Neural cell (in vitro differentiated cells): Measurements from ENCODE around the gene EEF1AKMT4. TPM values are rescaled to one million over a fixed set of nuclear protein-coding genes. Genes with fewer than 3 reads are reported as not detected.

ENCODE experiments used
- H2AFZ ChIP-seq: fragments of 200-600, 300-800 bp; sonication (generic), shearing (Covaris generic); 2 replicates; pipeline ENCODE4 v1.6.0; 2014; ENCODE audit warnings: low read depth, mild to moderate bottlenecking, antibody characterized with exemption, low read length, moderate library complexity
- H3F3A ChIP-seq: fragments of 200-600 bp; shearing (Covaris generic); 2 replicates; pipeline ENCODE4 v1.6.1; 2016; ENCODE audit warnings: mild to moderate bottlenecking, moderate library complexity, mixed read lengths, antibody characterized with exemption, low read length; ENCODE audit not compliant: insufficient read depth, poor library complexity, severe bottlenecking
- H3K27ac ChIP-seq: fragments of 200-600, 300-800 bp; sonication (generic), shearing (Covaris generic); 2 replicates; pipeline ENCODE4 v1.5.1; 2014; ENCODE audit warnings: mild to moderate bottlenecking, low read length, moderate library complexity
- H3K27me3 ChIP-seq: fragments of 300-800, 200-600 bp; sonication (generic), shearing (Covaris generic); 2 replicates; pipeline ENCODE4 v1.6.0; 2014; ENCODE audit warnings: mild to moderate bottlenecking, low read depth, low read length, moderate library complexity; ENCODE audit not compliant: insufficient read depth
- H3K36me3 ChIP-seq: fragments of 300-800, 200-600 bp; sonication (generic), shearing (Covaris generic); 2 replicates; pipeline ENCODE4 v1.5.1; 2014; ENCODE audit warnings: mild to moderate bottlenecking, antibody characterized with exemption, low read length, moderate library complexity; ENCODE audit not compliant: insufficient read depth
- H3K4me2 ChIP-seq: fragments of 300-800, 200-600 bp; sonication (generic), shearing (Covaris generic); 2 replicates; pipeline ENCODE4 v1.6.0; 2014; ENCODE audit warnings: mild to moderate bottlenecking, low read length
- H3K4me3 ChIP-seq: fragments of 300-800, 200-600 bp; sonication (generic), shearing (Covaris generic); 2 replicates; pipeline ENCODE4 v1.5.1; 2014; ENCODE audit warnings: mild to moderate bottlenecking, low read length, moderate library complexity
- H3K79me2 ChIP-seq: fragments of 200-600 bp; shearing (Covaris generic); replicated peaks from 2 replicates; pipeline ENCODE4 v1.6.0; 2014; ENCODE audit warnings: mild to moderate bottlenecking, low read length, moderate library complexity; ENCODE audit not compliant: insufficient read depth
- H3K9ac ChIP-seq: fragments of 300-800, 200-600 bp; sonication (generic), shearing (Covaris generic); 2 replicates; pipeline ENCODE4 v1.6.1; 2016; ENCODE audit warnings: mild to moderate bottlenecking, low read length, mixed read lengths
- H3K9me2 ChIP-seq: fragments of 200-600 bp; shearing (Covaris generic); 2 replicates; pipeline ENCODE4 v1.6.1; 2016; ENCODE audit warnings: mild to moderate bottlenecking, low read length, mixed read lengths; ENCODE audit not compliant: insufficient read depth
- H3K9me3 ChIP-seq: fragments of 200-600, 300-800 bp; sonication (generic), shearing (Covaris generic); 2 replicates; pipeline ENCODE4 v1.6.1; 2016; ENCODE audit warnings: mild to moderate bottlenecking, mixed run types, low read length, moderate library complexity, mixed read lengths
- H4K20me1 ChIP-seq: fragments of 200-600 bp; shearing (Covaris generic); 2 replicates; pipeline ENCODE4 v1.6.1; 2016; ENCODE audit warnings: mild to moderate bottlenecking, mixed run types; ENCODE audit not compliant: insufficient read depth
- CTCF ChIP-seq: fragments of 450-650 bp; IDR thresholded peaks from 2 replicates; pipeline ENCODE4 v1.5.1; 2014; ENCODE audit warnings: antibody characterized with exemption, mild to moderate bottlenecking, moderate library complexity; ENCODE audit not compliant: poor library complexity, severe bottlenecking
- EP300 ChIP-seq: fragments of 450-650 bp; conservative IDR thresholded peaks from 2 replicates; pipeline ENCODE4 v1.6.1; 2014; ENCODE audit warnings: antibody characterized with exemption, mild to moderate bottlenecking, moderate library complexity; ENCODE audit not compliant: poor library complexity, severe bottlenecking
- EZH2 ChIP-seq: fragments of 200-600, 300-800 bp; shearing (Covaris generic), sonication (generic); IDR thresholded peaks from 2 replicates; pipeline ENCODE4 v1.6.1; 2014; ENCODE audit warnings: antibody characterized with exemption, low read length, borderline replicate concordance, mild to moderate bottlenecking; ENCODE audit not compliant: insufficient read depth, poor library complexity, severe bottlenecking
- MXI1 ChIP-seq: fragments of 450-650 bp; conservative IDR thresholded peaks from 2 replicates; pipeline ENCODE4 v1.6.1; 2014; ENCODE audit warnings: antibody characterized with exemption, mild to moderate bottlenecking; ENCODE audit not compliant: poor library complexity, severe bottlenecking
- POLR2AphosphoS5 ChIP-seq: IDR thresholded peaks from 2 replicates; pipeline ENCODE4 v1.6.1; 2012
- RAD21 ChIP-seq: fragments of 450-650 bp; conservative IDR thresholded peaks from 2 replicates; pipeline ENCODE4 v1.6.1; 2014; ENCODE audit warnings: antibody characterized with exemption, mild to moderate bottlenecking, moderate library complexity
- REST ChIP-seq: IDR thresholded peaks from 2 replicates; pipeline ENCODE4 v1.6.1; 2012; ENCODE audit warnings: borderline replicate concordance
- SMC3 ChIP-seq: fragments of 450-650 bp; conservative IDR thresholded peaks from 2 replicates; pipeline ENCODE4 v1.6.1; 2014; ENCODE audit warnings: antibody characterized with exemption, mild to moderate bottlenecking, moderate library complexity; ENCODE audit not compliant: poor library complexity
- TAF1 ChIP-seq: IDR thresholded peaks from 2 replicates; pipeline ENCODE4 v1.6.1; 2012; ENCODE audit warnings: low read depth
- polyA plus RNA-seq: library from polyadenylated mRNA; depleted of rRNA; stranded (reverse); fragments of >200 nt; gene quantifications from 2 replicates; pipeline ENCODE4 v1.2.3, GENCODE V29; 2014

The EEF1AKMT4 gene
- polyA plus RNA-seq, 1 donor from 2014 or later = 1.6 TPM

GRCh38 chr3:184275381-184275701 is 25.9 kb downstream of the EEF1AKMT4 start:
- Histone ChIP-seq H4K20me1 (no peaks in the 10 kb centered on the region), H3K9me3 (no peaks in the 10 kb centered on the region), H2AFZ (no peak overlapping the region), H3K9ac (no peak overlapping the region), H3K9me2 (no peaks in the 10 kb centered on the region), H3K79me2 (no peaks in the 10 kb centered on the region), H3K36me3 (no peaks in the 10 kb centered on the region), H3F3A (no peaks in the 10 kb centered on the region), H3K27me3 (peaks cover 42% of the 10 kb centered on the region), H3K4me3 (no peak overlapping the region), H3K4me2 (no peak overlapping the region), H3K27ac (no peak overlapping the region)
- TF ChIP-seq TAF1 = no peak
- TF ChIP-seq POLR2AphosphoS5 = no peak
- TF ChIP-seq EP300 = no peak
- no peak for TF ChIP-seq CTCF
- TF ChIP-seq RAD21 = no peak
- no peak for TF ChIP-seq MXI1
- no peak for TF ChIP-seq SMC3
- no peak for TF ChIP-seq EZH2
- no peak for TF ChIP-seq REST

GRCh38 chr3:184275961-184276910 is 26.8 kb downstream of the EEF1AKMT4 start, which contains the start of gene ECE2:
TSS of gene ECE2 (plus strand) at chr3:184276022. CDS start at chr3:184276154, 132 bp downstream.
- TF ChIP-seq SMC3 = no peak
- no peak for TF ChIP-seq REST
- no peak for TF ChIP-seq EZH2
- no peak for TF ChIP-seq CTCF
- no peak for TF ChIP-seq EP300
- TF ChIP-seq RAD21 = no peak
- TF ChIP-seq TAF1 = no peak
- TF ChIP-seq MXI1 = no peak
- no peak for TF ChIP-seq POLR2AphosphoS5
- no peaks in the 10 kb centered on the region for H3F3A ChIP-seq
- no peak within 1 kb of the TSS for H2AFZ ChIP-seq
- peaks cover 42% of the 10 kb centered on the region for H3K27me3 ChIP-seq
- H3K4me2 ChIP-seq = no peak within 1 kb of the TSS
- H3K36me3 ChIP-seq = no peaks in the 10 kb centered on the region
- no peaks in the 10 kb centered on the region for H4K20me1 ChIP-seq
- no peaks in the 10 kb centered on the region for H3K79me2 ChIP-seq
- no peak within 1 kb of the TSS for H3K4me3 ChIP-seq
- H3K9me2 ChIP-seq = no peaks in the 10 kb centered on the region
- H3K9ac ChIP-seq = no peak within 1 kb of the TSS
- no peak within 1 kb of the TSS for H3K27ac ChIP-seq
- H3K9me3 ChIP-seq = no peaks in the 10 kb centered on the region
